HAP-1 (cell line): ENCODE measurements around the gene ABCB7.
"Not testable (repeated sequence)": the region's sequence is repeated elsewhere in the genome, so short reads cannot be mapped to it uniquely, and the experiment has no call there.

Source experiments
- DNase-seq, 2 experiments: peaks; one replicate each; pipeline ENCODE4 v3.0.0-alpha.2; 2016 to 2020; ENCODE audit warnings: low spot score in 2 of 2
- H3K27me3 ChIP-seq: fragments of 250-450 bp; sonication (Bioruptor Pico); 2 replicates; pipeline ENCODE4 v1.5.1; 2020; ENCODE audit warnings: low read depth, mild to moderate bottlenecking, moderate library complexity
- H3K36me3 ChIP-seq: fragments of 250-450 bp; sonication (Bioruptor Pico); replicated peaks from 2 replicates; pipeline ENCODE4 v1.5.1; 2020; ENCODE audit warnings: mild to moderate bottlenecking
- H3K4me1 ChIP-seq: fragments of 250-450 bp; sonication (Bioruptor Pico); 2 replicates; pipeline ENCODE4 v1.5.1; 2020; ENCODE audit warnings: mild to moderate bottlenecking
- H3K4me3 ChIP-seq: fragments of 250-450 bp; sonication (Bioruptor Pico); 2 replicates; pipeline ENCODE4 v1.5.1; 2020; ENCODE audit warnings: mild to moderate bottlenecking, moderate library complexity
- H3K9me3 ChIP-seq: fragments of 250-450 bp; sonication (Bioruptor Pico); 2 replicates; pipeline ENCODE4 v1.5.1; 2020; ENCODE audit warnings: mild to moderate bottlenecking, moderate library complexity
- in situ Hi-C: fragments of 300-500 bp; cut with MboI; formaldehyde crosslinking; loops from 3 replicates; pipeline ENCODE4 v1.14.3; 2020; ENCODE audit warnings: low sequenced_read_pairs, inconsistent platforms, mixed read lengths

The ABCB7 gene

DNA sequence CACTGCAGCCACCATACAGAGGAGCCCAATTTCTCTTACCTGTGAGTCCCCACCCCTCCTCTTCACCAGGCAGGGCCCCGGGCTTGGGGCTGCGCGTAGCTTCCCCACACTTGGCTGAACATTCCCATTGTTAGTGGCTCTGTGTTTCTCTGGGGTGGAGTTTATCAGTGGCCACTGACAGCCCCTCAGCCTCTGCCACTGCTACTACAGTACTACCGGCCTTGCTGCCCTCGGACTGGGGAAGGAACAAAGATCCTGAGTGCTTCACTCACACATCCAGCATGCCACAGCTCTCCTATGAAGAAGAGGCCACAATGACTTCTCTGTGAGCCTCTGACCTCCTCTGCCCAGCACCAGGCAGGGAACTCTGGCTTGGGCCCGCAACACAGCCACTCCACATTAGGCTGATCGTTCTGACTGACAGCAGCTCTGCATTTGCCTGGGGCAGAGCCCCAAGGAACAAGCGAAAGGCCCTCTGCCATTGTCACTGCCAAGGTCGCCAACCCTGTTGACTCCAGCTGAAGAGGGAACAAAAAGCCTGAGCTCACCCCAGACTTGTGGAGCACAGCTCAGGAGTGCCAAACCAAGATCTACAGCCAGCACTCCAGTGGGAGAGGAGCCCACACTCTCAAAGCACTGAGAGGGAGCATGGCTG, 24.0 kb downstream of the ABCB7 start:
- Histone ChIP-seq H3K4me1 (peaks cover under 1% of the 10 kb centered on the region; the same call in 1 of the 2 replicates), H3K9me3 (peaks cover 2% of the 10 kb centered on the region; the same call in 1 of the 2 replicates), H3K27me3 (no peaks in the 10 kb centered on the region), H3K36me3 (peaks cover 4% of the 10 kb centered on the region; the same call in 1 of the 2 replicates), H3K4me3 (no peak overlapping the region)
- DNase-seq = no peak
- in situ Hi-C loops = no loop called here

- in situ Hi-C loops, H3K9me3 ChIP-seq, H3K4me1 ChIP-seq, H3K27me3 ChIP-seq, DNase-seq, H3K36me3 ChIP-seq, H3K4me3 ChIP-seq: not testable (repeated sequence)
These were observed 27.0 kb downstream of the ABCB7 start for GRCh38 chrX:75129069-75129468.

- no peaks in the 10 kb centered on the region for H3K27me3 ChIP-seq
- no peak overlapping the region for H3K4me3 ChIP-seq
- no peak for DNase-seq
- H3K36me3 ChIP-seq = no peaks in the 10 kb centered on the region; the same call in 1 of the 2 replicates
- H3K9me3 ChIP-seq = 0 out of 2 replicates have a peak, but pooled peaks cover 2% of the 10 kb centered on the region
- H3K4me1 ChIP-seq = peaks cover 28% of the 10 kb centered on the region
- in situ Hi-C loops = no loop called here
These were observed 37.8 kb downstream of the ABCB7 start for GRCh38 chrX:75118296-75118695.

DNA sequence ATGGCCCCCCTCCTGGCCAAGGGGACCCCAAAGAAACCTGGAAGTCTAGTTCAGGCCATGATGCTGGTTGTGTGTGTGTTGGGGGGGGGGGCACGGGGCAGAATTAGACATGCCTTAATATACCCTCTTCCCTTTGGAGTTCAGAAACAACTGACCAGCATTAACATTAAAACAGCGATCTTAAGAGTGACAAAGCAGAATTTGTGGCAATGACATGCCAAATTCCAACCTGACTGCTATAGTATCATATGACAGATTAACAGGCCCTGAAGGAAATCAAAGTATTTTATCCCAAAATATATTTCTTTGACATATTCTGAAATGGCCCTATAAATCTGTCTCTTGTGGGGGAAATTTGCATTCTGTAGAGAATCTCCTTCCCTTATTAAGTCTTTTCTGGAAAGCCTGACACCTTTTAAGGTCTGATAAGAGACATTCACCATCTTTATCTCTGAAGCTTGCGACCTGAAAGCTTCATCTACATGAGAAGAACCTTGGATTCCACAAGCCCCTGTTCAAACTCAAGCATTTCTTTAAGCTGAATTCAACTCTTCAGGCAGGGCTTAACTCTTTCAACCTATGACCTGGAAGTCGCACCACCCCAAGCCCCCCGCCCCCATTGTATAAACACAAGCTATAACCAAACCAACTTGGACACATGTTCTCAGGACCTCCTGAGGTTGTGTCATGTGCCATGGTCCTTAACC, 40.2 kb downstream of the ABCB7 start:
- H3K4me1 ChIP-seq = peaks cover 20% of the 10 kb centered on the region
- no peaks in the 10 kb centered on the region for H3K27me3 ChIP-seq
- peak; percentile 38 to 70 for DNase-seq
- H3K36me3 ChIP-seq = peaks cover 5% of the 10 kb centered on the region
- 0 out of 2 replicates have a peak overlapping the region, but pooled peaks have one; percentile 0 for H3K4me3 ChIP-seq
- in situ Hi-C loops = no loop called here
- no peaks in the 10 kb centered on the region for H3K9me3 ChIP-seq

- no peaks in the 10 kb centered on the region for H3K27me3 ChIP-seq
- in situ Hi-C loops = no loop called here
- no peak overlapping the region for H3K4me3 ChIP-seq
- no peaks in the 10 kb centered on the region for H3K9me3 ChIP-seq
- H3K36me3 ChIP-seq = peaks cover 8% of the 10 kb centered on the region
- H3K4me1 ChIP-seq = peaks cover 20% of the 10 kb centered on the region
- DNase-seq = no peak
These were observed 41.4 kb downstream of the ABCB7 start for GRCh38 chrX:75114638-75115037.

DNA sequence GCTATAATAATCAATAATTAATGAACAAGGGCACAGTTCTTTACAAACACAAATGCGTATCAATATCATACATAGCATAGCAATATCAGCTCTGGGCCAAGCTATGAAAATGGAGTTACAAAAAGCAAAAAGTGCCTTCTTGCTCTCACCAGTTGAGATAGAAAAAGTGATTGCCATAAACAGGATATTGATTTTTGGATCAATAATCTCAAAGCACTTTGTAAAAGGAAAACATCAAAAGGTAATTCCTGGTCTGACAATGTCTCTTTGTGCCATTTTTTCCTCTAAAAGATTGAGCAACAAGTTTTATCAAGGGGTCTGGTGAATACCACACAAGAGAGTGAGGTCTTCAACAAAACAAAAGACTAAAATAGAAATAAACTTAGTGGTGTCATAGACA, 42.4 kb downstream of the ABCB7 start:
- Histone ChIP-seq H3K4me3 (no peak overlapping the region), H3K27me3 (no peaks in the 10 kb centered on the region), H3K9me3 (no peaks in the 10 kb centered on the region), H3K36me3 (peaks cover 13% of the 10 kb centered on the region), H3K4me1 (peaks cover 20% of the 10 kb centered on the region)
- no peak for DNase-seq
- in situ Hi-C loops = no loop called here

- peaks cover 13% of the 10 kb centered on the region; the same call in 1 of the 2 replicates for H3K36me3 ChIP-seq
- DNase-seq = no peak
- no peaks in the 10 kb centered on the region for H3K4me1 ChIP-seq
- H3K27me3 ChIP-seq = no peaks in the 10 kb centered on the region
- H3K9me3 ChIP-seq = no peaks in the 10 kb centered on the region
- in situ Hi-C loops = no loop called here
- no peak overlapping the region for H3K4me3 ChIP-seq
These were observed 48.1 kb downstream of the ABCB7 start for GRCh38 chrX:75107863-75108509.

DNA sequence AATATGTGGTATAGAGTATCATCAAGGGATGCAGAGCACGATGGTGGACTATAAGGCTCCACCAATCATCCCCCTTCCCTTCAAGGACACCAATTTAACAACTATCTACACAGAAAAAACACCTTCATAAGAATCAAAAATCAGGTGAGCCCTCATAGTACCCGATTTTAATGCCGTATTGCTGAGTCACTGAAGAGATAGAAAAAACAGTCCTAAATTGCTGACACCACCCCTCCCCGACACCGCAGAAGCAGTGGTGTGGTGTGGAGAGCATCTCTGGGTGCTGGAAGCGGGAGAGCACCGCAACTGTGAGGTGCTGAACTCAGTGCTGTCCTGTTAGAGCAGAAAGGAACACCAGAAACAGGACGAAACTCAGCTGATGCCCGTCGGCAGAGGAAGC, 49.3 kb downstream of the ABCB7 start:
- Histone ChIP-seq H3K36me3 (peaks cover 13% of the 10 kb centered on the region; the same call in 1 of the 2 replicates), H3K27me3 (no peaks in the 10 kb centered on the region), H3K4me1 (no peaks in the 10 kb centered on the region), H3K9me3 (no peaks in the 10 kb centered on the region), H3K4me3 (no peak overlapping the region)
- DNase-seq = no peak
- in situ Hi-C loops = no loop called here

DNA sequence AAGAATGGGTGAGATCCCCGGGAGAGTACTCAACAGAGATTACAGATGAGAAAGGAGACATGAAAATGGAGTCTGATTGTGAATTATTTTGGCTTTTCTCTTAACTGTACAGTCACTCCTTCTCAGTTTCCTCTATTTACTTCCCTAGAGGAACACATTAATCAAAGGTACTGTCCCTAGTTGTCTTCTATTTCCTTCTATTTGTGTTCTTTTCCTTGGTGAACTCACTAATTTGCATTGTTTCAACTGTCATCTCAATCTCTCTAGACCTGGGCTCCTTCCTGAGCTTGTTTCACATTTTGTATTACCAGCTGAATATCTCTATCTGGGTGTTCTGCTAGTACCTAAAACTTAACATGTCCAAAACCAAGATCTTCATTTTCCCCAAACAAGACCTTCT, 59.8 kb downstream of the ABCB7 start:
- no peaks in the 10 kb centered on the region for H3K27me3 ChIP-seq

GRCh38 chrX:75086731-75087195, 69.3 kb downstream of the ABCB7 start:
- DNase-seq = no peak
- Histone ChIP-seq H3K4me3 (no peak overlapping the region), H3K4me1 (no peaks in the 10 kb centered on the region), H3K36me3 (peaks cover 8% of the 10 kb centered on the region; the same call in 1 of the 2 replicates), H3K27me3 (no peaks in the 10 kb centered on the region), H3K9me3 (no peaks in the 10 kb centered on the region)
- in situ Hi-C loops = no loop called here

More for the DNA sequence above, 59.8 kb downstream of the ABCB7 start:
- no peaks in the 10 kb centered on the region for H3K9me3 ChIP-seq
- H3K4me3 ChIP-seq = no peak overlapping the region
- peaks cover 10% of the 10 kb centered on the region for H3K4me1 ChIP-seq
- DNase-seq = no peak
- H3K36me3 ChIP-seq = peaks cover 8% of the 10 kb centered on the region
- in situ Hi-C loops = no loop called here

GRCh38 chrX:75084757-75085156, 71.3 kb downstream of the ABCB7 start:
- peaks cover 8% of the 10 kb centered on the region; the same call in 1 of the 2 replicates for H3K36me3 ChIP-seq
- in situ Hi-C loops = no loop called here
- DNase-seq = no peak
- H3K4me1 ChIP-seq = no peaks in the 10 kb centered on the region
- no peak overlapping the region for H3K4me3 ChIP-seq
- no peaks in the 10 kb centered on the region for H3K9me3 ChIP-seq
- no peaks in the 10 kb centered on the region for H3K27me3 ChIP-seq

DNA sequence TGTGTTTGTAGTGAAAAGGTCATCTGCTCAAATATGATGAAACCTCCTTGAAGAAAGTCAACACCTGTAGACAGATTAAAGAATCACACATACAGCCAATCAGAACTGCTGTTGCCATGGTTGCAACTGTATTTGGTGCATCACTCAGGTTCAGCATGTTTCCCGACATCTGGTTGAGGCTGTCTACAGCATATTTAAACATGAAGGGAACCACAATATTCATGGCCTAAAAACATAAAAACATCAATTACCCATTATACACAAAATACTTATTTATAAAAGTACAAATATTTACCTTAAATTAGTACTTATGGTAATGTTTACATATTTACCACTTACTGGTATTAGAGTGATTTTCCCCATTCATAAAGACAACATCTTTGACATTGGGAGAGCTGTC, 79.7 kb downstream of the ABCB7 start:
- H3K4me3 ChIP-seq = no peak overlapping the region
- H3K9me3 ChIP-seq = no peaks in the 10 kb centered on the region
- DNase-seq = no peak
- H3K27me3 ChIP-seq = no peaks in the 10 kb centered on the region
- H3K36me3 ChIP-seq = no peaks in the 10 kb centered on the region
- in situ Hi-C loops = no loop called here
- no peaks in the 10 kb centered on the region for H3K4me1 ChIP-seq

GRCh38 chrX:75074475-75074874, 81.6 kb downstream of the ABCB7 start:
- in situ Hi-C loops = no loop called here
- H3K27me3 ChIP-seq = no peaks in the 10 kb centered on the region
- no peak overlapping the region for H3K4me3 ChIP-seq
- no peaks in the 10 kb centered on the region for H3K9me3 ChIP-seq
- no peaks in the 10 kb centered on the region for H3K4me1 ChIP-seq
- no peak for DNase-seq
- H3K36me3 ChIP-seq = peaks cover 4% of the 10 kb centered on the region; the same call in 1 of the 2 replicates

- Histone ChIP-seq H3K4me1 (no peaks in the 10 kb centered on the region), H3K4me3 (no peak overlapping the region), H3K9me3 (no peaks in the 10 kb centered on the region), H3K27me3 (no peaks in the 10 kb centered on the region), H3K36me3 (peaks cover 7% of the 10 kb centered on the region)
- DNase-seq = no peak
- in situ Hi-C loops = no loop called here
These were observed 84.7 kb downstream of the ABCB7 start for GRCh38 chrX:75071334-75071733.
